Cortex of kidney (tissue), 1 donor: ENCODE results near the gene ABLIM1.

ENCODE experiments used
- DNase-seq: peaks from one replicate; lab custom pipeline; 2025; lab: John Stamatoyannopoulos, UW

Gene ABLIM1

DNA sequence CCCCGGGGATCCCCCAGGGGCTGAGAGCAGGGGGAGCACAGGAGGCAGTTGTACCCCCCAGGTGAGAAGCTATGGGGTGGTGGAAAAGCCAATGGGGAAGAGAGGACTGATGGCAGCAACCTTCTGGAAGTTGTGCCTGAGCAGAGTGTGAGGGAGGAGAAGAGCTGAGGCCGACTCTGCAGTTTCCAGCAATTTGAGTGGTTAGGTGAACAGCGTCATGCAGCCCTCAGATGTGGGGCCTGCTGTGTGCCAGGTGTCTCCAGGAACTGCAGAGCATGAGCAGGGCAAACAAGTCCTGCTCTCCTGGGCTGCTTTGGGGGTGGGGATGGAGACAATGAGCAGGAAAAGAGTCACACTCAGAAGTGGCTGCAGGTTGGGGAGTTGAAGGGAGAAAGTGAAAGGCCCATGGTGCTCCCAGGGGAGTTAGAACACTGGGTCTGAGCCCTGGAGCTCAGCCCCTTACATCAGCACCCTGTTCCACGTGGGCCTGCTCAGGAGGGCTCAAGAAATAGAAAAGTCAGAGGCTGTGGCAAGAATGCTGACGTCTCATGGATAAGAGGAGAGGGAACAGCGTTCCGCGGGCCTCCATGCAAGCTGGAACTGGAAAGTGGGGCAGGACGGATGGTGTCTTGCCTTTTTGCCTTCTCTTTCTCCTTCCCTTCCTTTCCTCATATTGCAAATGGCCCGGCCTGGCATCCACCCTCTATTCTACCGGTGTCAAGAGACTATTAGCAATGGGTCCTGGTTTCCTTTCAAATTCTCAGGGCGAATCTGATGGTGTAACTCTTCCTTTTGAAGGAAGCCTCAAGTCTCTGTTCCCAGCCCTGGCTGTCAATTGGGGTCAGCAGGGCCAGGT, 249.7 kb downstream of the ABLIM1 start:
- no peak for DNase-seq

GRCh38 chr10:114406455-114406854, 251.6 kb downstream of the ABLIM1 start:
- DNase-seq: no peak

DNA sequence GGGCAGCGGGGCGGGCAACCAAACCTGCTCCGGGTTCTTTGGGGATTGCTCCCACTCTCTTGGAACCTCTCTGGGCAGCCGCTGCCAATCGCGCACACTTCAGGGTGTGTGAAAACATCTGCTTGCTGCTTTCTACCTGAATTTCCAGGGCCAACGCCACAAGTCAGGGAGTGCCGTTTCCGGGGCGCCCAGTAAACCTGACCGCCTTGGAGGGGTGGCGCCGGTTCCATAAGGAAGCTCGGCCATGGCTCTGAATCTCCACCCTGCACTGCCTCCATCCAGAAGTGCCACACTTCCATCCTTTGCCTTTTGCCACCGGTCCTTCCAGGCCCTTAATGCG, 253.1 kb downstream of the ABLIM1 start:
- no peak for DNase-seq

- DNase-seq: no peak
Observed at GRCh38 chr10:114404171-114405010, 253.7 kb downstream of the ABLIM1 start, which contains the start of gene AFAP1L2. AFAP1L2 (minus strand) TSS chr10:114404502; CDS start chr10:114404455, 47 bp downstream.

- no peak for DNase-seq
Observed at GRCh38 chr10:114403541-114404161, 254.4 kb downstream of the ABLIM1 start.

GRCh38 chr10:114402871-114403540, 255.1 kb downstream of the ABLIM1 start:
- no peak for DNase-seq

DNA sequence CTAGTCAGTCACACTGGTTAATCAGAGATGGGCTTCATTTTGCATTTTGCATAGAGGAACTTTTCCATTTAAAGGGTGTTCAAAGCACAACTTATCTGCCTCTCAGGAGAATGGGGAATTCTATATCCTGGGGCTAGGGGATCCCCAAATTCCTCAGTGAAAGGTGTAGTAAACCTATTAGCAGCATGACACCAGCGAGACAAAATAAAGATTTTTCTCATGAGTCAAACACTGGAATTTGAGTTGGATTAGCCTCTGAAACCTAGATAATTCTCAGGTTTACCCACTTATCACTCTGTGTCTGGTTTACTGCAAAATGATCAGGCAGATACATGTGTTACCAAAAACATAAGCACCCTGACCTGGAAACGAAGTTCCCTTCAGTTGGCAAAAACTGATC, 255.8 kb downstream of the ABLIM1 start:
- no peak for DNase-seq

GRCh38 chr10:114401195-114401791, 256.8 kb downstream of the ABLIM1 start:
- no peak for DNase-seq

- DNase-seq: no peak
Observed at GRCh38 chr10:114400091-114400490, 258.0 kb downstream of the ABLIM1 start.

- no peak for DNase-seq
Observed at GRCh38 chr10:114399576-114399975, 258.5 kb downstream of the ABLIM1 start.

DNA sequence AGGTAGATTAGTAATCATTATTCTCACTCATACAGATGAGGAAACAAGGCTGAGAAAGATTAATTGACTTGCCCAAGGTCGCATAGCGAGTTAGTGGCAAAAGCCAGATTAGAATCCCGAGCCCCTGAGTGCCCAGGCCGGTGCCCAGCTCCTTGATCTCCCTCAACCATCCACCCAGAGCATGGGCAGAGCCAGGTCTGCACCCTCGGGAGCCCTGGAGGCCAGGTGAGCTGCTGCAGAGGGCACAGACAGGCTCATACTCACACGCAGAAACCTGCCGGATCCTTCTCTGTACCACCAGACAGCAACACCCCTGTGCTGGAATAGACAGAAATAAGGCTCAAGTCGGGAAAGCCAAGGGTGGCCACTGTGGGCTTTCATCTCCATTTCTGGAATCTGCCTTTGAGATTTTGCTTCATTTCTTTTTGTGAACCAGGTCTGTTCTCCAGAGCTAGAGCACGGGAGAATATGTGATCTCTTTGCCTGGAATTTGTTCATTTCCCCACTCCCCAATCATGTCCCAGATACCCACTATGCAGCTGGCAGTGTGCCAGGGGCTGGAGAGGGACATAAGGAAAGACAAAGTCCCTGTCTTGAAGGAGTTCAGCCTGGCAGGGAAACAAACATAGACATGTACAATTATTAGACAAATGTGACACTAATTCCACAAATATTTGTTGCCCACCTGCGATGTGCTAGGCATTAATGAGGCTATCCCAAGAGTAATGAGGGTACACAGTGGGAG, 259.3 kb downstream of the ABLIM1 start:
- no peak for DNase-seq

GRCh38 chr10:114397651-114398145, 260.4 kb downstream of the ABLIM1 start:
- DNase-seq: no peak

- DNase-seq: no peak
Observed at GRCh38 chr10:114396464-114396863, 261.6 kb downstream of the ABLIM1 start.

DNA sequence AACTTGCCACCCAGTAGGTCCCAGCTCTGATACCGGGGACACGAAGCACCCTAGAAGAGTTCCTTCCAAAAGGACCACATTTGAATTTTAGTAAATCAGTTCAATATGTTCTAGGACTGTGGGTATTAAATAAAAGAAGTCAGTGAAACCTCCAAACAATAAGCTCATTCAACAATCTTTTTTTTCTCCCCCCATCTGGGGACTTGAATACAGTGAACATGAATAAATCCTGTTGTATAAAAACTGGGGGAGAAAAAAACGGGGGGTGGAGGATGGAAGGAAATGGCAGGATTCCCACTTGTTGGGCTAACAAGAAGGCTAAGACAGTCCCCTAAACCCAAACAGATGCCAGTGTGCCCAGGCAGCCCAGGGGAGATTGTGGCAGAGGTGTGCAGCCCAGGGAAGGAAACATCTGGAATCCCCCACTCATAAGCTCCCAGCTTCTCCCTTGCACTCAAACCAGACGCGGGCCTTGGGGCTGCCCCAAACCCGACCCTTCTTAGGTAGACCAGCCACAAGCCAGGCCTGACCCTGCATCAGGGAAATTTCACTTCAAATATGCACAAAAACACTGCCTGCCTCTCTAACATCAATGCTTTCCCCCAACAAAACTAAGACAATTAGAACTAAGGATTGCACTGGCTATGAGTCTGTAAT, 262.6 kb downstream of the ABLIM1 start:
- no peak for DNase-seq

DNA sequence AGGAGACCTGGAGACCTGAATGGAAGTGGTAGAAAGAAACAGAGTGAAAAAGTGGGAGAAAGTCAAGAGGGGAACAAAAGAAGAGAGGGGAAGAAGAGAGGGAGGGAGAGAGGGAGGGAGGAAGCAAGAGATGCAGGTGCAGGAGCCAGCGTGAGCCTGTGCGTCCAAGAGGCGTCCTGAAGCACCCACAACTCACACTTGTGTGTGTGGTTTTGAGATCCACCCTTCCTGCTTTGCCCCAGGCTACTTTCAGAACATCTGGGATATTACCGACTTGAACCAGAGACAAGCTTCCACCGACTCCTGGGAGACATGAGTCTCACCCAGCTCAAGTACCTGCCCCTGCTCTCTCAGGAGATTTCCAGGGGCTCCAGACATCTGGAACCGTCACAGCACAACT, 263.5 kb downstream of the ABLIM1 start:
- no peak for DNase-seq

GRCh38 chr10:114393886-114394285, 264.2 kb downstream of the ABLIM1 start:
- DNase-seq: no peak

DNA sequence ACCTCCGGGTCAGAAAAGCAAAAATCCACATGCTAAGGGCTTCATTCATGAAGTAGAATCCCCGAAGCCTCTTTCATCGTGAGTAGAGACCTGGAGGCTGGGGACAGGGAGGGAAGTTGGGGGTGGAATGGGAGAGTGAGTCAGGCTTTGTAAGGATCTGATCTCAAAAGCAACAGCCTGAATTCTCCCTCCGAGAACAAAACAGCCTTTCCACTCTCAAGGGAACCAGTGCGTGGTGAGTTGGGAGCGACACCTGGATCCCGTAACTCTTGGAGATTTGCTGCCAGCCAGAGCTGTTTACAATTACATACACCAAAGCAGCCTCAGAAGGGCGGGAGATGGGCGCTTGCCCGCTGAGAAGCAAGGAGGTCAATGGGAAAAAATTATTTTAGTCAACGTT, 264.6 kb downstream of the ABLIM1 start:
- DNase-seq: no peak

DNA sequence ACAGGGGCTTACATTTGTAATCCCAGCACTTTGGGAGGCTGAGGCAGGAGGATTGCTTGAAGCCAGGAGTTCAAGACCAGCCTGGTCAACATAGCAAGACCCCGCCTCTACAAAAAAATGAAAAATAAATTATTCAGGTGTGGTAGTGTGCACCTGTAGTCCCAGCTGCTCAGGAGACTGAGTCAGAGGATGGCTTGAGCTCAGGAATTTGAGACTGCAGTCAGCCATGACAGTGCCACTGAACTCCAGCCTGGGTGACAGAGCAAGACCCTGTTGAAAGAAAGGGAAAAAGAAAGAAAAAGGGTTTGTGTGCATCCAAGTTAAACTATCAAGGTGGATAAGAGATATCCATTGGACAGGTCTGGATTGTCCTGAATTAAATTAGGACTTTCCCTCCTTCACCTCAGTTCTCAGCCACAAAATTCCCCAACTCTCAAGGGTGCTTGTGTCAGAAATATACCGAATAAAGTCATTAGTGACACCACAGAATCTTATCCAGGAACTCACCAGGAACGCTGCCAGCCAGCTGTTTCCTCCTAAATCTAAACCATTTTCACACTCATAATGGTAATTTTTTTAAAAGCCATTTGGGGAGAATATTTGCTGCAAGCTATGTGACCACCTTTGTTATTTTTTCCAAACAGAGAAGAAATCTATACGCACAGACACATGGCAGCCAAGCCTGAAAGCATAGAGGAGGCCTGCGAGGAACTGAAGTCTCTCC, 265.8 kb downstream of the ABLIM1 start:
- DNase-seq: no peak

DNA sequence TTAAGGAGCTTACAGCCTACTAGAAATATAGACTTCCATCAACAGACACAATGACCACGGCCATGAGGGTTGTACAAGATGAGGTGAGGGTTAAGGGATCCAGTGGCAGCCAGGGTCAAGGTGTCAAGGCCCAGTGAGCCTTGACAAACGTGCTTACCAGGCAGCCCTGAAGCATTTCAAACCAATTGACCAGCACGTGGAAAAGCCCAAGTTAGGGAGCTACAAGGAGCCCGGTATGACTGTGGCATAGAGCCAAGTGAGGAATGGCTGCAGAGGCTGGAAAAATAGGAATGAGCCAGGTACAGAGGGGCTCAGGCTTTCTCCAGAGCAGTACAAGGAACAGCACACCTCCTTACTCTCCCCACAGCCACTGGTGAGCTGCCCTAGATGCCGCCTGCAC, 266.5 kb downstream of the ABLIM1 start:
- no peak for DNase-seq

- no peak for DNase-seq
Observed at GRCh38 chr10:114389426-114389825, 268.6 kb downstream of the ABLIM1 start.
